Stimulated activated CD8-positive, alpha-beta memory T cell treated with anti-CD3 and anti-CD28 coated beads, Interleukin-12 subunit alpha, Interleukin-12 subunit beta, amount 100 ng/mL, for 4 hours (primary cell): Measurements from ENCODE around the gene MYOZ3.

Source experiments
- DNase-seq: peaks from one replicate; pipeline ENCODE4 v3.0.0-alpha.2; 2020; ENCODE audit warnings: low read depth

The MYOZ3 gene

GRCh38 chr5:150703762-150704161, 42.7 kb downstream of the MYOZ3 start:
- no peak for DNase-seq

GRCh38 chr5:150706776-150707390, 45.8 kb downstream of the MYOZ3 start:
- no peak for DNase-seq

DNA sequence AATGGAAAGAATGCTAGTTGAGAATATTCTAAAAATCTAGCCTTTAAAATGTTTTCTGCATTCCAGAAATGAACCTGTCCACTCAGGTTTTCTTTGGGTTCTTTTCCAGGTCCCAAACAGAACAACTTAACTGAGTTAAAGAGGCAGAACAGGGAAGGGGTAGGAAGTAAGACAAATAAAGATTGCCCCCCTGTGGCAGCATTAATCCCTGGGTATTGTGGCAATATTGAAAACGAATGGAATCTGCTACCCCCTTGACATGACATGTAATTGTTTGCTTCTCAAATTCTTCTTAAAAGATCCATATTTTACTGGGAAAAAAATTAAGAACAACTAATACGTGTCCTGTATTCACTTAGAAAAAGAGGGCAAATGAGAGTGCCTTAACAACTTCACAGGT, 49.1 kb downstream of the MYOZ3 start:
- DNase-seq: no peak

GRCh38 chr5:150723845-150724244, 62.8 kb downstream of the MYOZ3 start:
- no peak for DNase-seq
